SU-DHL-6 (cell line): ENCODE data around the gene POLR3G.

Experiments used
- CTCF ChIP-seq: fragments of 200-600 bp; sonication (generic); IDR thresholded peaks from one replicate; pipeline ENCODE4 v1.5.1; 2017; ENCODE audit warnings: antibody characterized with exemption, mild to moderate bottlenecking, low read length, moderate library complexity; ENCODE audit not compliant: insufficient read depth, poor library complexity, severe bottlenecking
- EZH2phosphoT487 ChIP-seq: fragments of 200-600 bp; sonication (generic), shearing (Covaris generic); conservative IDR thresholded peaks from 2 replicates; pipeline ENCODE4 v1.6.1; 2018; ENCODE audit warnings: mild to moderate bottlenecking, antibody characterized with exemption, low read length, moderate library complexity, mixed read lengths

GRCh38 chr5:90479611-90480385 lies 5.1 kb downstream of the POLR3G start:
- TF ChIP-seq CTCF (no peak), EZH2phosphoT487 (no peak)
